HepG2 (cell line): ENCODE data around the gene RNPS1. TPM values are rescaled to one million over a fixed set of nuclear protein-coding genes. Genes with fewer than 3 reads are reported as not detected.
A peak's percentile ranks its signal among the peaks of the same experiment; 100 is the strongest.

Experiments
- EED ChIP-seq: sonication (generic); formaldehyde crosslinking; IDR thresholded peaks from 2 replicates; pipeline ENCODE4 v1.5.0; 2020; ENCODE audit warnings: mild to moderate bottlenecking, missing genetic modification reagents
- EP300 ChIP-seq, 3 experiments: sonication (generic) in 1 of 3; formaldehyde crosslinking in 1 of 3; IDR thresholded peaks; 2 replicates each; pipeline versions ENCODE4 v1.5.1 to v1.6.1; 2011 to 2020; ENCODE audit warnings: low read depth in 2 of 3, low read length in 2 of 3, borderline replicate concordance in 1 of 3, improper control_type of control experiment in 1 of 3, mild to moderate bottlenecking in 1 of 3, missing genetic modification reagents in 1 of 3, moderate library complexity in 1 of 3
- FIP1L1 ChIP-seq: fragments of 200-400 bp; formaldehyde crosslinking; IDR thresholded peaks from 2 replicates; pipeline ENCODE4 v1.6.1; 2018; ENCODE audit warnings: low read depth, mild to moderate bottlenecking, low read length, moderate library complexity, borderline replicate concordance; ENCODE audit not compliant: insufficient read depth
- FOSL2 ChIP-seq: sonication (generic); formaldehyde crosslinking; IDR thresholded peaks from 2 replicates; pipeline ENCODE4 v1.4.0; 2020; ENCODE audit warnings: missing genetic modification reagents
- HMG20A ChIP-seq: IDR thresholded peaks from 2 replicates; pipeline ENCODE4 v1.6.1; 2016; ENCODE audit warnings: borderline replicate concordance
- HNF4A ChIP-seq: sonication (generic); formaldehyde crosslinking; IDR thresholded peaks from 2 replicates; pipeline ENCODE4 v1.4.0; 2020; ENCODE audit warnings: missing genetic modification reagents
- MZF1 ChIP-seq: sonication (generic); formaldehyde crosslinking; IDR thresholded peaks from 2 replicates; pipeline ENCODE4 v1.8.1; 2023; ENCODE audit warnings: mild to moderate bottlenecking, missing genetic modification reagents, borderline replicate concordance
- NFKBIZ ChIP-seq: IDR thresholded peaks from 2 replicates; pipeline ENCODE4 v1.6.1; 2018; ENCODE audit warnings: missing genetic modification reagents, missing compliant biosample characterization
- POGK ChIP-seq: sonication (generic); formaldehyde crosslinking; conservative IDR thresholded peaks from 2 replicates; pipeline ENCODE4 v1.8.0; 2022; ENCODE audit warnings: mild to moderate bottlenecking, moderate library complexity, missing genetic modification reagents
- POLR2G ChIP-seq: fragments of 200-400 bp; formaldehyde crosslinking; IDR thresholded peaks from 2 replicates; pipeline ENCODE4 v1.6.1; 2018; ENCODE audit warnings: mild to moderate bottlenecking, low read depth, low read length, moderate library complexity
- PRDM15 ChIP-seq: sonication (generic); formaldehyde crosslinking; IDR thresholded peaks from 2 replicates; pipeline ENCODE4 v1.4.0; 2020; ENCODE audit warnings: missing genetic modification reagents
- RXRA ChIP-seq: sonication (generic); formaldehyde crosslinking; IDR thresholded peaks from 2 replicates; pipeline ENCODE4 v1.5.1; 2020; ENCODE audit warnings: missing genetic modification reagents
- THYN1 ChIP-seq: sonication (generic); formaldehyde crosslinking; IDR thresholded peaks from 2 replicates; pipeline ENCODE4 v1.8.1; 2023; ENCODE audit warnings: low read depth, mild to moderate bottlenecking, moderate library complexity, missing genetic modification reagents, borderline replicate concordance
- ZBTB25 ChIP-seq: IDR thresholded peaks from 2 replicates; pipeline ENCODE4 v1.6.1; 2018; ENCODE audit warnings: missing genetic modification reagents
- ZBTB33 ChIP-seq: sonication (generic); formaldehyde crosslinking; IDR thresholded peaks from 2 replicates; pipeline ENCODE4 v1.4.0; 2020; ENCODE audit warnings: missing genetic modification reagents
- ZFP1 ChIP-seq: IDR thresholded peaks from 2 replicates; pipeline ENCODE4 v1.6.1; 2016
- ZNF205 ChIP-seq: IDR thresholded peaks from 2 replicates; pipeline ENCODE4 v1.6.1; 2018; ENCODE audit warnings: missing biosample characterization, missing genetic modification reagents
- ZNF782 ChIP-seq: sonication (generic); formaldehyde crosslinking; IDR thresholded peaks from 2 replicates; pipeline ENCODE4 v1.4.0; 2020; ENCODE audit warnings: missing genetic modification reagents, mild to moderate bottlenecking, borderline replicate concordance
- ZNF790 ChIP-seq: sonication (generic); formaldehyde crosslinking; IDR thresholded peaks from 2 replicates; pipeline ENCODE4 v1.8.0; 2022; ENCODE audit warnings: missing genetic modification reagents, mild to moderate bottlenecking, borderline replicate concordance
- ZSCAN20 ChIP-seq: sonication (generic); formaldehyde crosslinking; IDR thresholded peaks from 2 replicates; pipeline ENCODE4 v1.4.0; 2020; ENCODE audit warnings: missing genetic modification reagents, mild to moderate bottlenecking, borderline replicate concordance
- polyA plus RNA-seq, 8 experiments: library from polyadenylated mRNA; depleted of rRNA in 3 of 8; stranded (reverse) in 7 of 8; unstranded in 1 of 8; fragments of >200 nt; fragmentation: Illumina TruSeq in 4 of 8; extraction: Trizol in 4 of 8; gene quantifications; 2 replicates each; pipeline versions ENCODE4 v1.2.1 to v1.2.3, GENCODE V29; 2011 to 2016; ENCODE audit warnings: low read depth in 4 of 8, missing spikeins in 1 of 8, mixed read lengths in 1 of 8; ENCODE audit not compliant: insufficient read depth in 1 of 8
- total RNA-seq, 5 experiments: library from RNA; depleted of rRNA; stranded (reverse); fragments of >200 nt; fragmentation: Illumina TruSeq; extraction: Trizol; gene quantifications; 2 replicates each; pipeline ENCODE4 v1.2.3, GENCODE V29; 2016; ENCODE audit warnings: low read depth in 1 of 5

RNPS1 gene
- total and polyA plus RNA-seq, 2 of the 13 experiments (the other 11 are each of a cell fraction or from before 2014, with no cell fraction given): 126 to 133 TPM

- 0 out of 2 replicates have a peak, but pooled peaks have one; percentile 52 for TF ChIP-seq POGK (CRISPR knock-in tag)
- no peak for TF ChIP-seq ZFP1 (CRISPR knock-in tag)
- peak; percentile 14; the same call in 1 of the 2 replicates for TF ChIP-seq ZBTB25 (CRISPR knock-in tag)
- TF ChIP-seq EP300 (IDR thresholded peaks at IDR 0.05; ENCODE audit: low read depth in 2 of 2, low read length in 2 of 2): peak in 1 of 2 experiments; percentile 68; a peak in 1 of 4 replicates
- TF ChIP-seq EP300 (CRISPR knock-in tag; IDR thresholded peaks at IDR 0.05; ENCODE audit: borderline replicate concordance): peak; percentile 55; the same call in 1 of the 2 replicates
- TF ChIP-seq HMG20A (CRISPR knock-in tag): peak; percentile 88
- TF ChIP-seq RXRA (CRISPR knock-in tag): peak; percentile 93
- no peak for TF ChIP-seq ZNF782 (CRISPR knock-in tag)
- TF ChIP-seq THYN1 (CRISPR knock-in tag): no peak
- TF ChIP-seq ZNF790 (CRISPR knock-in tag): no peak
- peak; percentile 64 for TF ChIP-seq HNF4A (CRISPR knock-in tag)
- TF ChIP-seq EED (CRISPR knock-in tag): no peak
- peak; percentile 51; the same call in 1 of the 2 replicates for TF ChIP-seq NFKBIZ
- no peak for TF ChIP-seq ZSCAN20 (CRISPR knock-in tag)
- peak; percentile 61 for TF ChIP-seq FOSL2 (CRISPR knock-in tag)
- 0 out of 2 replicates have a peak, but pooled peaks have one; percentile 25 for TF ChIP-seq ZNF205 (CRISPR knock-in tag)
- TF ChIP-seq PRDM15 (CRISPR knock-in tag): no peak
- TF ChIP-seq ZBTB33 (CRISPR knock-in tag): no peak; the same call in 1 of the 2 replicates
- TF ChIP-seq FIP1L1: no peak
- TF ChIP-seq POLR2G: no peak
- TF ChIP-seq MZF1: no peak
These were observed 41.6 kb downstream of the RNPS1 start (continued) for GRCh38 chr16:2226245-2226793.
